GM19193 (cell line): Measurements from ENCODE around the gene PIGK.

Source experiments
- POLR2A ChIP-seq: IDR thresholded peaks from 4 replicates; pipeline ENCODE4 v1.6.1; 2011; ENCODE audit not compliant: insufficient read depth, insufficient read length; ENCODE audit errors: extremely low read depth

The PIGK gene

GRCh38 chr1:77040826-77041225 is 178.4 kb downstream of the PIGK start:
- no peak for TF ChIP-seq POLR2A

- no peak for TF ChIP-seq POLR2A
Observed at GRCh38 chr1:77039739-77040138, 179.5 kb downstream of the PIGK start.

- TF ChIP-seq POLR2A = no peak
Observed at GRCh38 chr1:77039111-77039510, 180.1 kb downstream of the PIGK start.
